Spleen (tissue), 11 donors: Measurements from ENCODE around the gene PRKCH. TPM values are rescaled to one million over a fixed set of nuclear protein-coding genes. Genes with fewer than 3 reads are reported as not detected.

ENCODE experiments used
- DNase-seq: peaks from one replicate; pipeline ENCODE4 v3.0.0-alpha.2; 2020
- H3K27ac ChIP-seq, 8 donors: fragments of 200-600 bp; sonication (generic) in 7 of 8; 1 replicate in 4 of 8; 2 replicates in 4 of 8; pipeline versions ENCODE4 v1.5.0 to v1.8.0; 2016 to 2021; ENCODE audit warnings: inconsistent platforms in 4 of 8, mild to moderate bottlenecking in 4 of 8, moderate library complexity in 1 of 8
- H3K27me3 ChIP-seq, 7 donors: fragments of 200-600 bp; sonication (generic) in 6 of 7; replicated peaks in 1 of 7; 1 replicate in 4 of 7; 2 replicates in 3 of 7; pipeline versions ENCODE4 v1.5.0 to v1.8.0; 2016 to 2021; ENCODE audit warnings: inconsistent platforms in 3 of 7, mild to moderate bottlenecking in 1 of 7
- H3K36me3 ChIP-seq, 6 donors: fragments of 200-600 bp; sonication (generic) in 5 of 6; 1 replicate in 4 of 6; 2 replicates in 2 of 6; pipeline versions ENCODE4 v1.5.0 to v1.8.0; 2016 to 2021; ENCODE audit warnings: inconsistent platforms in 2 of 6
- H3K4me1 ChIP-seq, 6 donors: fragments of 200-600 bp; sonication (generic) in 5 of 6; 1 replicate in 3 of 6; 2 replicates in 3 of 6; pipeline versions ENCODE4 v1.5.0 to v1.8.0; 2016 to 2021; ENCODE audit warnings: inconsistent platforms in 3 of 6
- H3K4me3 ChIP-seq, 8 donors: fragments of 200-600 bp; sonication (generic) in 7 of 8; 1 replicate in 4 of 8; 2 replicates in 4 of 8; pipeline versions ENCODE4 v1.5.0 to v1.8.0; 2016 to 2021; ENCODE audit warnings: inconsistent platforms in 4 of 8, mild to moderate bottlenecking in 4 of 8, moderate library complexity in 2 of 8
- H3K9me3 ChIP-seq, 8 donors: fragments of 200-600 bp; sonication (generic) in 7 of 8; 1 replicate in 4 of 8; 2 replicates in 4 of 8; pipeline versions ENCODE4 v1.5.0 to v1.8.0; 2016 to 2021; ENCODE audit warnings: inconsistent platforms in 4 of 8
- POLR2A ChIP-seq, 3 donors: fragments of 450-650 bp; IDR thresholded peaks; one replicate each; pipeline ENCODE4 v1.5.1; 2017; ENCODE audit warnings: antibody characterized with exemption in 3 of 3, mild to moderate bottlenecking in 1 of 3
- POLR2AphosphoS5 ChIP-seq, 3 donors: sonication (generic); formaldehyde crosslinking; IDR thresholded peaks; one replicate each; pipeline ENCODE4 v1.5.1; 2017; ENCODE audit warnings: antibody characterized with exemption in 3 of 3
- WGBS, 5 donors: extraction: QIAGEN DNeasy Blood & Tissue Kit in 3 of 5; methylation state at CpG; one replicate each; pipeline versions ENCODE4 v1.1.5 to v1.1.7; 2013 to 2018; 5-methylcytosine and 5-hydroxymethylcytosine counted together
- intact Hi-C: fragments of 100-400 bp; cut with DNase I; formaldehyde crosslinking; loops from one replicate; pipeline ENCODE4 v1.15.0; 2023; ENCODE audit warnings: low total_unique reads
- polyA plus RNA-seq, 3 donors: library from polyadenylated mRNA; stranded (reverse); fragments of 200-250 nt; gene quantifications; one replicate each; pipeline ENCODE4 v1.2.1, GENCODE V29; 2013
- total RNA-seq, 7 donors: library from RNA; depleted of rRNA in 3 of 7; stranded (reverse); fragments of >200 nt in 3 of 7; fragmentation: NEBNext Ultra II Directional in 4 of 7; extraction: Animal tissue kit (Norgen Biotek cat#: 25700) in 4 of 7; gene quantifications; one replicate each; pipeline versions ENCODE4 v1.1.0 to v1.2.1, GENCODE V29; 2016 to 2021
- TF ChIP-seq, protein P1 (sequence below), 11 experiments: fragments of 200-600 bp in 7 of 11; fragments of 450-650 bp in 4 of 11; sonication (generic) in 4 of 11; IDR thresholded peaks in 8 of 11; conservative IDR thresholded peaks in 3 of 11; 1 replicate in 7 of 11; 2 replicates in 4 of 11; pipeline versions ENCODE4 v1.4.0 to v1.8.0; 2016 to 2021; ENCODE audit warnings: antibody characterized with exemption in 11 of 11, inconsistent platforms in 4 of 11, mild to moderate bottlenecking in 1 of 11
- donor health status: healthy with polysubstance abuse.
- donor health status: DM: no; HTN: no; CAD: no; lungs with moderate emphysema.
- donor health status: DM: no; HTN: no; CAD: no.
- donor health status: Bipolar disorder and iron deficiency.
- donor health status: healthy.
- donor health status: DM: no; HTN: no; CAD: no.
- donor health status: DM: yes; HTN: yes; CAD: no.

Gene PRKCH
- total and polyA plus RNA-seq, 10 donors = 10.0 to 184 (median 105) TPM

DNA sequence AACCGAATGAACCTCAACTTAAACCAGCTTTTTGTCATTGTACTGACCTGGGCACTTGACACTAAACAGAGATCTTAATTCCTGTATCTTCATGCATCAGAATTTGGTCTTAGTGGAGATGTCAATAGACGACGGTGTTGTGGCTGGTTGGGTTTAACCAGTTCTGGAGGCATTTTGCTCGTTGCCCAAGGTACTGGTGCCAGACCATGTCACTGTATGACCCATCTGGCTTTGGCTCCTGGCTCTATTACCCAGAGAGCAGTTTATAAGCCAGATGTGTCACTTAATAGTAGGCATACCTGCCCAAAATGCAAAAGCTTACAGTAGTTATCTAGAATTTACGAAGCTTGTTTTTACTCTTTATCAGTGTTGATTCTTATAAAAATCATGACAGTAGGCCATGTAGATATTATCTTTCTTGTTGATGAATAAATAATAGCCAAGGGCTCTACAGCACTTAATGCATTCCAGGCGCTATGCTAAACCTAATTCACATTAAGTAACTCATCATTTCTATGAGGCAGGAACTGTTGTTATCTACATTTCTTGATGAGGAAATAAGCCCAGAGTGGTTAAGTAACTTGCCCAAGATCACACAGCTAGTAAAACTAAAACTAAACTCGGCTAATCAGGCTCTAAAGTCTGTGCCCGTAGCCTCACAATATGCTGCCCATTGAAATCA, 194.2 kb downstream of the PRKCH start:
- 90 to 95% (median 92%) methylated on average over 8 of the region's 8 CpGs for WGBS, 5 donors
- DNase-seq = no peak
- Histone ChIP-seq H3K4me1 (peaks cover 27 to 96% (median 58%) of the 10 kb centered on the region in 6 donors), H3K9me3 (no peaks in the 10 kb centered on the region), H3K27ac (peak overlapping the region in 4 of 8 donors; percentile 28 to 71 (median 64)), H3K27me3 (no peaks in the 10 kb centered on the region), H3K36me3 (peaks cover 0 to 9% (median 0%) of the 10 kb centered on the region in 6 donors), H3K4me3 (no peak overlapping the region)
- intact Hi-C loops = no loop called here
- TF ChIP-seq POLR2A (IDR thresholded peaks at IDR 0.05) (no peak), POLR2AphosphoS5 (IDR thresholded peaks at IDR 0.05) (no peak)
- TF ChIP-seq, protein P1, sequence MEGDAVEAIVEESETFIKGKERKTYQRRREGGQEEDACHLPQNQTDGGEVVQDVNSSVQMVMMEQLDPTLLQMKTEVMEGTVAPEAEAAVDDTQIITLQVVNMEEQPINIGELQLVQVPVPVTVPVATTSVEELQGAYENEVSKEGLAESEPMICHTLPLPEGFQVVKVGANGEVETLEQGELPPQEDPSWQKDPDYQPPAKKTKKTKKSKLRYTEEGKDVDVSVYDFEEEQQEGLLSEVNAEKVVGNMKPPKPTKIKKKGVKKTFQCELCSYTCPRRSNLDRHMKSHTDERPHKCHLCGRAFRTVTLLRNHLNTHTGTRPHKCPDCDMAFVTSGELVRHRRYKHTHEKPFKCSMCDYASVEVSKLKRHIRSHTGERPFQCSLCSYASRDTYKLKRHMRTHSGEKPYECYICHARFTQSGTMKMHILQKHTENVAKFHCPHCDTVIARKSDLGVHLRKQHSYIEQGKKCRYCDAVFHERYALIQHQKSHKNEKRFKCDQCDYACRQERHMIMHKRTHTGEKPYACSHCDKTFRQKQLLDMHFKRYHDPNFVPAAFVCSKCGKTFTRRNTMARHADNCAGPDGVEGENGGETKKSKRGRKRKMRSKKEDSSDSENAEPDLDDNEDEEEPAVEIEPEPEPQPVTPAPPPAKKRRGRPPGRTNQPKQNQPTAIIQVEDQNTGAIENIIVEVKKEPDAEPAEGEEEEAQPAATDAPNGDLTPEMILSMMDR (IDR thresholded peaks at IDR 0.05 in 8 of 11, conservative IDR thresholded peaks at IDR 0.05 in 3 of 11) = no peak

DNA sequence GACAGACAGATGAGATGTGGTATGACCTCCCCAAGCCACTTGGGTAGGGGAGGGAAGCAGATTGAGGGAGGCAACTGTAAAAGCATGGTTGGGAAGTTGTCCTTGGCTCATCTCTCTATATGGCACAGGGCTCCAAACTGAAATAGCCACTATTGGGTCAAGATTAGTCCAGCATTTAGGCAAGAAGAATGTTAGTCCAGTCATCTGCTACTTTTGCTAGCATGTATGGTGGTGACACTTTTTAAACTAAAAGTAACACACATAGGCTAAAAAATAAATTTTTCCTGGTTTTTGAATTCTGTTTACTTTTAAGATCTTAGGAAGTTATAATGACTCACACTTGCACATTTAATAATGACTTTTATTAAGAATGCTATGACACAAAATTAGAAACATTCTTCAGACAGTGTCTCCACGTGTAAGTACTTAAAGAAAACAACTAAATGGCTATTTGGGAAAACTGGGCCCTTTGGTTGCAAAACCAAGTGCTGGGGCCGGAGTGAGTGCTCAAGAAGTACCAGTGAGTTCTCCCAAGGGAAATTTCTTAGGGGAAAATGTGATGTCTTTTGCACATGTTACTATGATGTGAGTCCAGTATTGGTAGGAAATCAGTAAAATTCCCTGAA, 194.9 kb downstream of the PRKCH start:
- intact Hi-C loops = no loop called here
- H3K9me3 ChIP-seq = no peaks in the 10 kb centered on the region
- H3K4me3 ChIP-seq = no peak overlapping the region
- peaks cover 0 to 9% (median 0%) of the 10 kb centered on the region in 6 donors for H3K36me3 ChIP-seq
- TF ChIP-seq POLR2A (IDR thresholded peaks at IDR 0.05) = no peak
- TF ChIP-seq POLR2AphosphoS5 (IDR thresholded peaks at IDR 0.05) = no peak
- H3K27me3 ChIP-seq = no peaks in the 10 kb centered on the region
- peaks cover 26 to 89% (median 54%) of the 10 kb centered on the region in 6 donors for H3K4me1 ChIP-seq
- peak overlapping the region in 5 of 8 donors; percentile 28 to 71 (median 62) for H3K27ac ChIP-seq
- 36 to 85% (median 63%) methylated on average over 2 of the region's 2 CpGs for WGBS, 5 donors
- no peak for DNase-seq

DNA sequence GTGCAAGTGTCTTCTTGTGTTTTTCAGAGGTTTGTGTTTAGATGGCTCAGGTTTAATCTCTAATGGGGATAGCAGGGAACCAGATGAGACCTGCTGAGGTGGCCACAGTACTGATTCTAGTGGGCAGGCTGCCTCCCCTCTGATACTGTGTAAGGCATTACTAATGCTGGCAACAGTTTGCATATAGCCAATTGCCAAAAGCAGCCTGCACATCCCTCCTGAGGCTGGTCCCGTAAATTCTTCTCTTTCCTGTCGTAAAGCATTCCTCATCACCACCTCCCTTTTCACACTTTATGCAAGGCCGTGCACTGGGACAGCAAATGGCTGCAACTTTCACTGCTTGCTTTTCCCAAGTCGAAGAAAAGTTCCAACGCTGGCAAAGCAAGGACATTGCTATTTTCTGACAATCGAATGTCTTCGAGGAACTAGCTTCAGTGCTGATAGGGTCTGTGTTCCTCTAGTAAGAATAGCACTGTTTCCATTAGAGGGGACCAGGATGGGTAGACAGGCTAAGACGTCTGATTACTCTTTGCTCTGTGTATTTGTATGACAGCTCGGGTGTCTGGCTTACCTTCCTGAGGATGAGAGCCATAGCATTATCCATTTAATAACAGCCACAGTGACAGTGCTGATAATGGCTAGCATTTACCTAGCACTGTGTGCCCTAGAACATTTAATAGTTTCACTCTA, 195.7 kb downstream of the PRKCH start:
- Histone ChIP-seq H3K36me3 (peaks cover 0 to 9% (median 0%) of the 10 kb centered on the region in 6 donors), H3K4me1 (peaks cover 20 to 80% (median 46%) of the 10 kb centered on the region in 6 donors), H3K27me3 (no peaks in the 10 kb centered on the region), H3K27ac (peak overlapping the region; percentile 17 to 71 (median 46)), H3K4me3 (no peak overlapping the region), H3K9me3 (no peaks in the 10 kb centered on the region)
- TF ChIP-seq POLR2A (IDR thresholded peaks at IDR 0.05) = no peak
- TF ChIP-seq POLR2AphosphoS5 (IDR thresholded peaks at IDR 0.05) = no peak
- TF ChIP-seq, protein P1 (IDR thresholded peaks at IDR 0.05 in 8 of 11, conservative IDR thresholded peaks at IDR 0.05 in 3 of 11) = no peak
- DNase-seq = no peak
- intact Hi-C loops = no loop called here
- WGBS, 5 donors = 75 to 92% (median 79%) methylated on average over 9 of the region's 9 CpGs

DNA sequence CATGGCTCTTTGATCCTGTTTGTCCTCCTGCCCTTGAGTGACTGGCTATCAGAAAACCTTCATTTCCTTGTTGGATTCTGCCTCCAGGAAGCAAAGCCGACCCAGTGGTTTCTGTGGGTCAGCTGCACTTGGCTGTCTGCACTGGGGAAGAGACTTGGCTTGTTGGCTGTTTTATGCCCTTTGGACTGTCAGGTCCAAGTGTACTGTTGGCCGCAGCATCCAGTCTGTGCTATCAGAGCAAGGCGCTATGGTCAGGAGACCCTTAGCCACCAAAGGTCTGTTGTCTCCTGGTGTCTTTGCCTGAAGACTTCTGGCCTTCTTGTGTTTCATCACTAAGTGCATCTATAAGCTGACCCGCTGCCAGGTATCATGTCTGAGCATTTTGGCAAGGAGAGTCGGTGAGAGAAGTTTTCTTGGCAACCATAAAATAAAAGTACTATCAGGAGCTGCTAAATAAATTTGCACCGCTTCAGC, 196.6 kb downstream of the PRKCH start:
- Histone ChIP-seq H3K36me3 (peaks cover 0 to 9% (median 0%) of the 10 kb centered on the region in 6 donors), H3K4me1 (peaks cover 20 to 77% (median 40%) of the 10 kb centered on the region in 6 donors), H3K27me3 (no peaks in the 10 kb centered on the region), H3K9me3 (no peaks in the 10 kb centered on the region), H3K27ac (peak overlapping the region; percentile 17 to 71 (median 46)), H3K4me3 (no peak overlapping the region)
- intact Hi-C loops = no loop called here
- TF ChIP-seq, protein P1 (IDR thresholded peaks at IDR 0.05 in 8 of 11, conservative IDR thresholded peaks at IDR 0.05 in 3 of 11) = no peak
- peak in 2 of 3 donors; percentile 63 to 73 for TF ChIP-seq POLR2AphosphoS5 (IDR thresholded peaks at IDR 0.05)
- WGBS, 5 donors = 64 to 78% (median 74%) methylated on average over 6 of the region's 6 CpGs
- DNase-seq = no peak
